Lower leg skin (tissue), 3 donors: ENCODE data around the gene RCOR1.

Experiments used
- CTCF ChIP-seq, 3 donors: fragments of 450-650 bp; IDR thresholded peaks; one replicate each; pipeline ENCODE4 v1.5.1; 2016; ENCODE audit warnings: antibody characterized with exemption in 3 of 3, mild to moderate bottlenecking in 3 of 3, moderate library complexity in 2 of 3
- POLR2A ChIP-seq, 2 donors: fragments of 450-650 bp; IDR thresholded peaks; one replicate each; pipeline ENCODE4 v1.6.1; 2016 to 2017; ENCODE audit warnings: antibody characterized with exemption in 2 of 2, mild to moderate bottlenecking in 1 of 2, moderate library complexity in 1 of 2

- TF ChIP-seq POLR2A (IDR thresholded peaks at IDR 0.05), result no peak
- TF ChIP-seq CTCF (IDR thresholded peaks at IDR 0.05), result no peak
Observed at GRCh38 chr14:102746634-102747438, 154.4 kb downstream of the RCOR1 start.
